ENCODE data around the gene CIDEB.

GRCh38 chr14:24353559-24354481 lies 46.0 kb upstream of the CIDEB start:
- TF ChIP-seq CTCF (conservative IDR thresholded peaks at IDR 0.05) (no peak), EZH2 (IDR thresholded peaks at IDR 0.05; ENCODE audit: low read depth) (no peak)

Measured in PC-9 (cell line).